UCSD-AML1 (cell line): ENCODE results near the gene PFAS.
A peak's percentile ranks its signal among the peaks of the same experiment; 100 is the strongest.
"Not testable (repeated sequence)": the region's sequence is repeated elsewhere in the genome, so short reads cannot be mapped to it uniquely, and the experiment has no call there.

Source experiments
- DNase-seq: peaks from one replicate; lab custom pipeline; 2025; ENCODE audit not compliant: unreplicated experiment; lab: John Stamatoyannopoulos, UW

PFAS gene, protein sequence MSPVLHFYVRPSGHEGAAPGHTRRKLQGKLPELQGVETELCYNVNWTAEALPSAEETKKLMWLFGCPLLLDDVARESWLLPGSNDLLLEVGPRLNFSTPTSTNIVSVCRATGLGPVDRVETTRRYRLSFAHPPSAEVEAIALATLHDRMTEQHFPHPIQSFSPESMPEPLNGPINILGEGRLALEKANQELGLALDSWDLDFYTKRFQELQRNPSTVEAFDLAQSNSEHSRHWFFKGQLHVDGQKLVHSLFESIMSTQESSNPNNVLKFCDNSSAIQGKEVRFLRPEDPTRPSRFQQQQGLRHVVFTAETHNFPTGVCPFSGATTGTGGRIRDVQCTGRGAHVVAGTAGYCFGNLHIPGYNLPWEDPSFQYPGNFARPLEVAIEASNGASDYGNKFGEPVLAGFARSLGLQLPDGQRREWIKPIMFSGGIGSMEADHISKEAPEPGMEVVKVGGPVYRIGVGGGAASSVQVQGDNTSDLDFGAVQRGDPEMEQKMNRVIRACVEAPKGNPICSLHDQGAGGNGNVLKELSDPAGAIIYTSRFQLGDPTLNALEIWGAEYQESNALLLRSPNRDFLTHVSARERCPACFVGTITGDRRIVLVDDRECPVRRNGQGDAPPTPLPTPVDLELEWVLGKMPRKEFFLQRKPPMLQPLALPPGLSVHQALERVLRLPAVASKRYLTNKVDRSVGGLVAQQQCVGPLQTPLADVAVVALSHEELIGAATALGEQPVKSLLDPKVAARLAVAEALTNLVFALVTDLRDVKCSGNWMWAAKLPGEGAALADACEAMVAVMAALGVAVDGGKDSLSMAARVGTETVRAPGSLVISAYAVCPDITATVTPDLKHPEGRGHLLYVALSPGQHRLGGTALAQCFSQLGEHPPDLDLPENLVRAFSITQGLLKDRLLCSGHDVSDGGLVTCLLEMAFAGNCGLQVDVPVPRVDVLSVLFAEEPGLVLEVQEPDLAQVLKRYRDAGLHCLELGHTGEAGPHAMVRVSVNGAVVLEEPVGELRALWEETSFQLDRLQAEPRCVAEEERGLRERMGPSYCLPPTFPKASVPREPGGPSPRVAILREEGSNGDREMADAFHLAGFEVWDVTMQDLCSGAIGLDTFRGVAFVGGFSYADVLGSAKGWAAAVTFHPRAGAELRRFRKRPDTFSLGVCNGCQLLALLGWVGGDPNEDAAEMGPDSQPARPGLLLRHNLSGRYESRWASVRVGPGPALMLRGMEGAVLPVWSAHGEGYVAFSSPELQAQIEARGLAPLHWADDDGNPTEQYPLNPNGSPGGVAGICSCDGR (N-terminal part only)

DNA sequence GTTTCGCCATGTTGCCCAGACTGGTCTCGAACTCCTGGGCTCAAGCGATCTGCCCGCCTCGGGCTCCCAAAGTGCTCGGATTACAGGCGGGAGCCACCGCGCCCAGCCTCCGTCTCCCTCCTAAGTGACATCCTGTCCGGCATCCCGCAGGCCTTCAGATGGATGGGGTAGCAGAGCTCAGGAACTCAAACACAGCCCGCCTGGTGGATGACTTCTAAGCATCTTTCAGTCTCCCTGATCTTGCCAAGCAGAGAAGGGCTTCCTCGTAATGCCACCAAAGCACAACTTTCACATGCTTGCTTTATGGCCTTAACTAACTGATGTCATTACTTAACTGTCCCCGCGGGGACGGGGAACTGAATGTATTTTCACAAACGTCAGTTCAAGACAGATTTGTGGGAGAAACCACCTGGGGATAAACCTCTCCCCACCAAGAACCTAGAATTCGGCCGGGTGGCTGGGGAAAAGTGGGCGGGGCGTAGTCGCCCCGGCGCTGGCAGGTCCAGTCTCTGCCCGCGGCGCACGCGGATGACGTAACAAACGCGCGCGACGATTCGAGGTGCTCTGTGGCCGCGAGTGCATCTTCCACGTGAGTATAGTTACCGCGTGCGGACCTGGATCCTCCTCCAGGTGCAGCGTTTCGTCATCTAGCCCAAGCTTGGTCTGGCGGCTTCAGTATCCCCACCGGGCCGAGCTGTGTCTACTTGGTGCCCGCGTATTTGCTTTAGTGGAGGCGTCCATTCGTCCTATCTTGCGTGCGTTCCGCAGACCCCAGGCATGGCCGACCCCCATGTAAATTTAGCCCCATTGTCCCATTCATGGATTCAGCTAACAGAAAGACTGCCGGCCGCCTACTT lies at the start of gene PFAS:
PFAS (plus strand) TSS at position 539 of the 857 bp plus-strand sequence. CDS start 4,649 bp downstream, outside the sequence.
- peak; percentile 95 for DNase-seq

DNA sequence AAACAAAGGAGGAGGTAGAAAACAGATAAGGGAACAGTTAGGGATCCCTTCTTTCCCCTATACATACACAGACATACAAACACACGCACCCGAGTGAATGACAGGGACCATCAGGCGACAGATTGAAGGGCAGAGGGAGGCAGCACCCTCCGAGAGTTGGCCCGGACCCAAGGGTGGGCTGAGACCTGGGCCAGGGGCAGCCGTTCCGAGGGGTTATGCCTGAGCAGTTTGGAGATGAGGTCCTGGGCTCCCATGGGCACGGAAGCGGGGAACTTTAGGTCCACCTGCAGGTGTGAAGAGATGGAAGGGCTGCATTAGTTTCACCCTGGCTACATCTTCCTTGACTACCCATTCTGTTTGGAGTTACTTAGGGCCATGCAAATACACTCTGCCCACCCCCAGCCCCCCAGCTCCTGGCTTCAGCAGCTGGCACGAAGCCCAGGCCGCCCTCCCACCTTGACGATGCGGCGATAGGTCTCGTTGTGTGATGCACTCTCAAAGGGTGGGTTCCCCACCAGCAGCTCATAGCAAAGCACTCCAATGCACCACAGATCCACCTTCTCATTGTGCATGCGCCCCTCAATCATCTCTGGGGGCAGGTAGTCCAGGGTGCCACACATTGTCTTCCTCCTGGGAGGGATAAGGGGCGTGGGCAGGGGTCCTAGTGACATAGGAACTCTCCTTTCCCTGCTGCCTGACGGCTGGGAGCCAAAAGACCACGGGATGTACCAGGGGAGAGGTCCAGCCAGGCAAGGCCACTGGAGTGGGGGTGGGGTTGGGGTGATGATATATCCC lies 44.1 kb upstream of the PFAS start:
- no peak for DNase-seq

DNA sequence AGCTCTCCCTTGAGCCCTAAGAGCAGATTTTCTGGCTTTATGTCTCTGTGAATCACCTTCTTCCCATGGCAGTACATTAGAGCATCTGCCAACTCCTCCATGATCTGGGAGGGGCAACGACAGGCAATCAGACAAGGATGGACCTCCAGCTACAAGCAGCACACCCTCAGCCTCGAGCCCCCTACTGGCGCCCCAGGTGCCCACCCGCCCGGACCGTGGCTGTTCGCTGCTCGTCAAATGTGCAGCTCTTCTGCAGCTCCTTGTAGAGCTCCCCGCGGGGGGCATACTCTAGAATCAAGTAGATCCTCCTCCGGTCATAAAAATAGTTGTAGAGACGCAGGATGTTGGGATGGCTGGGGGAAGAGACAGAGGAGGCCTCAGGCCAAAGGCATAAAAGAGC lies 42.6 kb upstream of the PFAS start:
- DNase-seq = no peak

DNA sequence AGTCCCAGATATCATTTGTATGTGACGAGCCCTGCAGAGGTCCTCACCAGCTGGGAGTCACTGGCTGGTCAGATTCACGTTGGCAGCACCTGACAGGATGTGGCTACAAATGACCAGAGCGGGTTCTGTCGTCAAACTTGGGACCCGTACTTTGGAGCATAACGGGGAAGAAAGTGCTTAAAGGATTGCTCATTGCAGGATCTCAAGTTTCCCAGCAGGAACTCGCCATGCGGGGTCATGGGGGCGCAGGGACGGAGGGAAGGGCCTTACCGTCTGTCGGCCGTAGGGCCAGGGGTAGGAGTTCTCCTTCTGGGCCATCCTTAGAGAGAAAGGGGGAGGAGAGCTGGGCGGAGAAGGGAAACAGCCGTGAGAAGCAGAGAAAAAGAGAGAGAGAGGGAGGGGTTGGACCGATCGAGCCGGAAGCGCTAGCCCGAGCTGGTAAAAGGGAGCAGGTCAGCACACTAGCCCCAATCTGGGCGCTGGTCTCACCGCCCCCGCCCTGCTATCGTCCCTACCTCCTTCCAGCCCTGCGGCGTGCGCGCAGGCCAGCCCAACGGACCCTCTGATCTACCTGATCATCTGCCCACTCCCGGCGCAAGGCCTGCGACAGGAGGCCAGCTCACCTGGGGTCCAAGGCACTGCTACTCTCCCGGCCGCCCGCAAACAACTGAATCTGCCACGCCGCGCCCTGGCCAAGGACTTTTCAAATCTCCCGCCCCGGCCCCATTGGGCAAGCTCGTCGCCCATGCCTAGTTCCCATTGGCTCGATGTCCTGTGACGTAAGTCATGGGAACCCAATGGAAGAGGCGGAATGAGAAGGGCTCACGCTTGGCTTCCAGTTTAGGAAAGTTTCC lies 39.0 kb upstream of the PFAS start, which contains the start of gene AURKB:
AURKB (minus strand) TSS at position 669 of the 854 bp plus-strand sequence; CDS start at position 318, 351 bp downstream.
- peak; percentile 86 for DNase-seq

DNA sequence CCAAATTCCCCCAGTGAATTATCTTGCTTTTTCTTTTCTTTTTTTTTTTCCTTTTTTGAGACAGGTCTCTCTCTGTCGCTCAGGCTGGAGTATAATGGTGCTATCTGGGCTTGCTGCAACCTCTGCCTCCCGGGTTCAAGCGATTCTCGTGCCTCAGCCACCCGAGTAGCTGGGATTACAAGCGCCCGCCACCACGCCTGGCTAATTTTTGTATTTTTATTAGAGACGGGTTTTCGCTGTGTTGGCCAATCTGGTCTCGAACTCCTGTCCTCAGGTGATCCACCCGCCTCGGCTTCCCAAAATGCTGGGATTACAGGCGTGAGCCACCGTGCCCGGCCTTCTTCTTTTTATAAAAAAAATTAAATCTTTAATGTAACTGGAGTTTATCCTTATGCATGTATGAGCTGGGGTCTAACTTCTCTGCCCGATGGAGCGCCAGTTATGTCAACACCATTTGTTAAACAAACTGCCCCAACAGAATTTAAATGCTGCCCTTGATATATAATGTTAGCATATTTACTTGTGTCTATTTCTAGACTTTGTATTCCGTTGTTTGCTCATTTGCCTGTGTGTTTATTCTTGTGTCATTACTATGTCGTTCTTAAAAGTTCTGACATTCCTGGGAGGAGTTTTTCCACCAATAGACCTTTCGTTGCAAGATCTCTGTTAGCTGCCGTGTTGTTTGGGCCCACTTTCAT lies 38.2 kb upstream of the PFAS start:
- no peak for DNase-seq

DNA sequence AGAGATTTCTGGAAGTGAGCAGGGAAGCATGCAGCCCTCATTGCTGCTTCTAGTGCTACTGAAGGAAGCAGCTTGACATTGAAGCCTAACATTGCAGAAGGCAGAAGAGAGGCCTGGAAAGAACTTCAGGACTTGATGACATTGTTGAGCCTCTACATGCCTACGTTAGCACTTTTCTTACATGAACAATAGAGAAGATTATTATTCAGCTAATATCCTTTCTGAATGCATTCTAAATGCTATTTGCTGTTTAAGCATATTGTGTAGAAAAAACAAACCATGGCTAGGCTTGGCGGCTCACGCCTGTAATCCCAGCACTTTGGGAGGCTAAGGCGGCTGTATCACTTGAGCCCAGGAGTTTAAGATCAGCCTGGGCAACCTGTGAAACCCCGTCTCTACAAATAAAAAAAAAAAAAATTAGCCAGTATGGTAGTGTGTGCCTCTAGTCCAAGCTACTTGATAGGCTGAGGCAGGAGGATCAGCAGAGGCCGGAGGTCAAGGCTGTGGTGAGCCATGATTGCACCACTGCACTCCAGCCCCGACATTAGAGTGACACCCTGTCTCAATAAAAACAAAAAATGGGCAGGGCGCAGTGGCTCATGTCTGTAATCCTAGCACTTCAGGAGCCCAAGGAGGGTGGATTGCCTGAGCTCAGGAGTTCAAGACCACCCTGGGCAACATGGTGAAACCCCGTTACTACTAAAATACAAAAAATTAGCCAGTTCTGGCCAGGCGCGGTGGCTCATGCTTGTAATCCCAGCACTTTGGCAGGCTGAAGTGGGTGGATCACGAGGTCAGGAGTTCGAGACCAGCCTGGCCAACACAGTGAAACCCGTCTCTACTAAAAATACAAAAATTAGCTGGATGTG lies 36.5 kb upstream of the PFAS start:
- no peak for DNase-seq

DNA sequence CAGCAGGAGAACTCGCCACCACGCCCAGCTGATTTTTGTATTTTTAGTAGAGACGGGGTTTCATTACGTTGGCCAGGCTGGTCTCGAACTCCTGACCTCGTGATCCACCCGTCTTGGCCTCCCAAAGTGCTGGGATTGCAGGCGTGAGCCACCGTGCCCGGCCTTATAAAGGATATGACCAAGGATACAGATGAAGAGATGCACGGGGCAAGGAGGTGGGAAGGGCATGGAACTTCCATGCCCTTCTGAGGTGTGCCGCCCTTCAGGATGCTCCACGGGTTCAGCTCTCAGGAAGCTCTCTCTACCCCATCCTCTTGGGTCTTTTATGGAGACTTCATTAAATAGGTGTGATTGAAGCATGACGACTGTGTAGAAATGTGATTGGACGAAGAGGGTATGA lies 35.1 kb upstream of the PFAS start:
- not testable (repeated sequence) for DNase-seq

DNA sequence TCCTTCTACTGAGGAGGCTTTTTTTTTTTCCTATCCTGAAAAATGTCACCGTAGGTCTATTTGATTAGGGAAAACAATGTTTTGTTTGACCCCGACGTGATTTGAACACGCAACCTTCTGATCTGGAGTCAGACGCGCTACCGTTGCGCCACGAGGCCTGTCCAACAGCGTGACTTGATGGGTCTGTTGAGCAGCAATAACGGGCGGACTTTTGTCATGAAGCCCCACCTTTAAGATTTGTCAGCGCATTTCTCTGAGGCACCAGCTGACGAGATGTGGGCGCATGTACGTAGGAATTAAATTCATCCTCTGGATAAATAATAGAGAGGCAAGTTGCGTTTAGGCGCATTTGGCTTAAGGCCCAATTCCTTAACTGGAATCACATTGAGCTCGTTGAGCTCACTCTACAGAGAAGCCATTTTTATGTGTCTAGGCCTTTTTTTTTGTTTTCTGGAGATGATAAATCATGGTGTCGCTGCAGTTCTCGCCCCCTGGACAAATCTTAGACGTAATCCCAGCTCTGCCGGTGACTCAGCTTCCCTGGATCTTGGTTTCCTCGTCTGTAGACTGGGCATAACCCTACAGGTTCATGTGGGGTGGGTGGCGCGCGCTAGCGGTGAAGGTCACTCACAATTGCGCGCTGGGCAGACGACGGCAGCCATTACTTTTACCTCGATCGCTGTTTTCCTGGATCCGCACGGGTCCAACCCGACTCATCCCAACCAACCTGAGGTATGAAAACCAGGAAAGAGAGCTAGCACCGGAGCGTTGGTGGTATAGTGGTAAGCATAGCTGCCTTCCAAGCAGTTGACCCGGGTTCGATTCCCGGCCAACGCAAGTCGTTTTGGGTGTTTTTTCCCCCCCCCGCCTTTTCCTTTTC lies 28.1 kb upstream of the PFAS start:
- DNase-seq = peak; percentile 92

DNA sequence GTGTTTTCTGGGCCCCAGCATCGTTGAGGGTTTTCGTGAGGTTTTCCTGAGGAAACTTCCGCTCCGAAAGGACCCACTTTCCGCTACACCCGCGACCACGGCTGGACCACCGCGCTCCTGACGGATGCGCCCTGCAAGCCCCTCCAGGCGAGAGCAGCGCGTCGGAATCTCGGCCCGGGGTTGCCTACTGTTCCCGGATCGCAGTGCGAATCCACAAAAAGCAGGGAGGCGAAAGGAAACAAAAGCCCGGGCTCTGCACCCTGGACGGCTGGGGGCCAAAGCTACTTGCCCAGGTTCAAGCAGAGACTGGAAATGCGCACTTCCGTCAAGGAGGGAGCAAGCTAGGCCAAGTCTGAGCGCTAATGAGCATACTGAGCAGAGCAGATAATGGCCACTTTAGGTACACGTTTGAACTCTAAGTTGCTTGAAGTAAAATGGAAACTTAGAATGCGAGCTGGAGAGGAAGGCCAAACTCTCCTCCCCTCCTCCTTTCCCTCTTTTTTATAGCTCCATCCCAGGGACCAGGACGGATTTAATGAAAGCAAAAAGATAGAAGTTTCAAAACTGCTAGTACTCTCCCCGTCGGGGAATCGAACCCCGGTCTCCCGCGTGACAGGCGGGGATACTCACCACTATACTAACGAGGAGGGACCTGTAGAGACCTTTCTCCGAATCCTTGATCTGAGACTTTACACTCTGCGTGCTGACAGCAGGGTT lies 27.3 kb upstream of the PFAS start:
- DNase-seq = peak; percentile 87

DNA sequence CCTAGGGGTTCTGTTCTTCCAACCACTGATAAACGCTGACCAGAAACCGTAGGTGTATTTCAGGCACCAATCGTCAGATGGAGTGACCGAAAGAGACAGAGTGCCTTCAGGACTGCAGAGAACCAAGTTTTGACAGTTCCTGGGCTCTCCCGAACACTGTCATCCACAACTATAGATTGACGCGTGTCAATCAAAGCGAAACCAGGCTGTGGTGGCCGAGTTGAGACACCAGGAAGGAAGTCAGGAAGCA lies 26.8 kb upstream of the PFAS start:
- no peak for DNase-seq

DNA sequence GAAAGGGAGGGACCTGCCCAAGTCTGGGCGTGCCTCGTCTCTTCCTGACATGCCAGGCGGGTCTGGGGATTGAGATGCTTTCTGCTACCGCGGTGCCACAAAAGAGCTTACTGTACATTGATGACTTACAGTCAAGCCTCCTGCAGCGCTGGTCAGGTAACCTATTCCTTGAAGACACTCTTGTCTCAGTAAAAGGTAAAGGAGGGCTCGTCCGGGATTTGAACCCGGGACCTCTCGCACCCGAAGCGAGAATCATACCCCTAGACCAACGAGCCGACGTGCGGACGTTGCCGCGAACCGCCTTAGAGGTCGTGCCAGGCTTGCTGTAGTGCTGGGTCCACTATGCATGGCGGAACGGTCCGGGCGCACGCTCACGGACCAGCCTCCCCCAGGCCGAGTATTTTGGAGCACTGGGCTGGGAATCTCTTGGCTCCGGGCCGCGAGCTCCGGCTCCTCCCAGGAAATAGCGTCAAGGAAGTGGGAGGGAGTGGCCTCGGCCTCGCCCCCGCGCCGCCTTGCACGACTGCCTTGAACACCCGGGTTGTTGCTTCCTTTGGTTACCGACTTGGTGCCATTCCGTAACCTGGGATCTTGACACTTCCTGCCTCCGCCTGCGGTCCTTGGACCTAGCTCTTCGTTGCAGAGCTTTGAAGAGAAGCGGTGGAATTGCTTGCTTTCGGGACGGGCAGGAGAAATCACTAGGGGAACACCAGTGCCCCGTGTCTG lies 26.3 kb upstream of the PFAS start:
- DNase-seq = peak; percentile 95

DNA sequence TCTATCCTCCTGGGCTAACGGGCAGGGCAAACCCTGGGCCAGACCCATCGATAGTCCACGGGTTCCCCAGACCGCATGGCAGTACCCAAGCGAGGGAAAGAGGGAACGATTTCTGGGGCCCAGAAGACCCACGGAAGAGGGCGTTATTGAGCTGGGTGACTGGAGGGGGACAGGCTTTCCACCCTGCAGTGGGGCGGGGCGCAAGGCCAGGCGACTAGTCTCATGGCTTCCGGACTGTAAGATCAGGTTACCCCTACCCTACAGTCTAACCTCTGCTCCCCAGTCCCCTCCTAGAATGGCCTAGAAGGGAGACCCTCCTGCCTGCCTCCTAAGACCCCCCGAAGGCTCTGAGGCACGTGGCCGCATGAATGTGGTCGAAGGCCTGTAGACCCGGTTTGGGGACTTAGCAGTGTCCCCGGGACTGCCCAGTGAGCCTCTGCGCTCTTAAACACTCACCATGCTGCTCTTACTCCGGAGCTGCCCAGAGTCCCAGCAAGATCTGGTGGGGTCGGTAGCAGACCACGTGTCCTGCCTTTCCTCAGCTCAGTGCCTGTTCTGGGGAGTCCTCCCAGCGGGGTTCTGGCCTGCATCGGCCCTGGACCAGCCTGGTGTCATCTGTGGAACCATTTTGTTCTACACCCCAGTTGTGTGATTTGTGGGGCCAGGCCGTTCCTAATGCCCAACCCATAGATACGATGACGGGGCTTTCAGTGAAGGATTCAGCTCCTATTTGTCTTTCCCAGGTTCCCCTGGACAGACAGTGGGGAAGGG lies 25.5 kb upstream of the PFAS start:
- peak; percentile 85 for DNase-seq

DNA sequence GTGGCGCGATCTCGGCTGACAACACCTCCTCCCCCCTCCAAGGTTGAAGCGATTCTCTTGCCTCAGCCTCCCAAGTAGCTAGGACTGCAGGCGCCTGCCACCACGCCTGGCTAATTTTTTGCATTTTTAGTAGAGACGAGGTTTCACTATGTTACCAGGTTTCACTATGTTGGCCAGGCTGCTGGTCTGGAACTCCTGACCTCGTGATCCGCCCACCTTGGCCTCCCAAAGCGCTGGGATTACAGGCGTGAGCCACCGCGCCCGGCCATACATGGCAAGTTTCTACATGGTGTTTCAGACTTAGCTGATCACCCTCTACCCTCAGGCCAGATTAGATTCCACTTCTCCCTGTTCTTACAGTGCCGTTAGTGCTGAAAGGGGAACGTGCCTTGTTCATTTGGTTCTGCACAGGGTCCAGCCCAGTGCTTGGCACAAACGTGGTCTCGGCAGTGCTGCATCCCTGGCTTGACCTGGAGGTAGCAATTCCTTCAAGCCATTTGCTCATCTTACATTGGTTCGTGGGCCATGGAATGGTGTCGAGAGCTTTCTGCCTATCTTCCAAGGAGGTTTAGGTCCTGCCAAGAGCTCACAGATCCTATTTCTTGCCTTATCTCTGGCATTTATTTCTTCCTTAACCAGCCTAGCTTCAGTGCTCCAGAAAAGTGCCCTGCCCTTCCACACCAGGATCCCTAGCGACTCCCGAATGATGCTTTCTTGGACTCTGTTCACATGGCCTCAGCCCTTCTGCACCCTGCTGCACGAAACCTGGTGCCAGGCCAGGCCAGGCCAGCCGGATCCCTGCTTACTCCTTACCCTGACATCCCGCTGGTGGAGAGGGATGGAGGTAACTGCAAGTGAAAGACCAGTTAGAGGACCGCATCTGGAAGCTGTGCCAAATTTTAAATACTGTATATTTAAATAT lies 23.9 kb upstream of the PFAS start:
- no peak for DNase-seq
